Neural crest cell (in vitro differentiated cells): ENCODE measurements around the gene SLC9A3. TPM values are rescaled to one million over a fixed set of nuclear protein-coding genes. Genes with fewer than 3 reads are reported as not detected.

Source experiments
- DNase-seq: peaks from one replicate; pipeline ENCODE4 v3.0.0; 2021; ENCODE audit warnings: low read depth, mixed read lengths, low spot score
- H3K27ac Mint-ChIP-seq: one replicate; pipeline ENCODE4 v1.8.0; 2021; ENCODE audit warnings: mild to moderate bottlenecking, mixed read lengths; ENCODE audit not compliant: unreplicated experiment
- H3K27me3 Mint-ChIP-seq: 2 replicates; pipeline ENCODE4 v1.8.0; 2021; ENCODE audit warnings: low read depth, mild to moderate bottlenecking, mixed read lengths
- H3K36me3 Mint-ChIP-seq: 2 replicates; pipeline ENCODE4 v1.8.0; 2021; ENCODE audit warnings: low read depth, mild to moderate bottlenecking, mixed read lengths
- H3K4me1 Mint-ChIP-seq: 2 replicates; pipeline ENCODE4 v1.8.0; 2021; ENCODE audit warnings: mixed read lengths
- H3K4me3 Mint-ChIP-seq: one replicate; pipeline ENCODE4 v1.8.0; 2021; ENCODE audit warnings: mild to moderate bottlenecking, mixed read lengths
- H3K9me3 Mint-ChIP-seq: 2 replicates; pipeline ENCODE4 v1.8.0; 2021; ENCODE audit warnings: mixed read lengths
- total RNA-seq: library from RNA; stranded (reverse); gene quantifications from 2 replicates; pipeline ENCODE4 v1.2.1, GENCODE V29; 2021
- TF ChIP-seq, protein P1 (sequence below): fragments of 200-600 bp; sonication (generic); conservative IDR thresholded peaks from 2 replicates; pipeline ENCODE4 v1.5.0; 2021; ENCODE audit warnings: antibody characterized with exemption, mild to moderate bottlenecking

Gene SLC9A3
- total RNA-seq, 1 donor from 2014 or later: 1.5 TPM

DNA sequence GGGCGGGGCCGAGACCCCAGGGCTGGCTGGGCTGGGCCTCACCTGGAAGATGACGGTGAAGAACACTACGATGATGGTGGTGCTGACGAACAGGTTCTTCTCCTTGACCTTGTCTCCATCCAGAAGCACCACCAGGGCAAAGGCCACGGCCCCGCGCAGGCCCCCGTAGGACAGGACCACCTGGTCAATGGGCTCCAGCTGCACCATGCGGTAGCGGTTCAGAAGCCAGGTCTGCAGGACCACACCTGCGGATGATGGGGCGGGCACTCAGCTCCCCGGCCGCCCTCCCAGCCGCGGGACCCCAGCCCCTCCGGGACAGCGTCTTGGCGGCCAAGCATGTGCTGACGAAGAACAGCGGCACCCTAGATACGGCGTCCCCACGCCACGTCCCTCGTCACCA, 41.7 kb downstream of the SLC9A3 start:
- Mint-ChIP-seq H3K4me1 (no peaks in the 10 kb centered on the region), H3K27ac (no peak overlapping the region), H3K4me3 (no peak overlapping the region), H3K36me3 (no peaks in the 10 kb centered on the region), H3K27me3 (peaks cover 2% of the 10 kb centered on the region), H3K9me3 (no peaks in the 10 kb centered on the region)
- TF ChIP-seq, protein P1, sequence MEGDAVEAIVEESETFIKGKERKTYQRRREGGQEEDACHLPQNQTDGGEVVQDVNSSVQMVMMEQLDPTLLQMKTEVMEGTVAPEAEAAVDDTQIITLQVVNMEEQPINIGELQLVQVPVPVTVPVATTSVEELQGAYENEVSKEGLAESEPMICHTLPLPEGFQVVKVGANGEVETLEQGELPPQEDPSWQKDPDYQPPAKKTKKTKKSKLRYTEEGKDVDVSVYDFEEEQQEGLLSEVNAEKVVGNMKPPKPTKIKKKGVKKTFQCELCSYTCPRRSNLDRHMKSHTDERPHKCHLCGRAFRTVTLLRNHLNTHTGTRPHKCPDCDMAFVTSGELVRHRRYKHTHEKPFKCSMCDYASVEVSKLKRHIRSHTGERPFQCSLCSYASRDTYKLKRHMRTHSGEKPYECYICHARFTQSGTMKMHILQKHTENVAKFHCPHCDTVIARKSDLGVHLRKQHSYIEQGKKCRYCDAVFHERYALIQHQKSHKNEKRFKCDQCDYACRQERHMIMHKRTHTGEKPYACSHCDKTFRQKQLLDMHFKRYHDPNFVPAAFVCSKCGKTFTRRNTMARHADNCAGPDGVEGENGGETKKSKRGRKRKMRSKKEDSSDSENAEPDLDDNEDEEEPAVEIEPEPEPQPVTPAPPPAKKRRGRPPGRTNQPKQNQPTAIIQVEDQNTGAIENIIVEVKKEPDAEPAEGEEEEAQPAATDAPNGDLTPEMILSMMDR: no peak
- DNase-seq: no peak

GRCh38 chr5:482021-482420, 42.2 kb downstream of the SLC9A3 start:
- Mint-ChIP-seq H3K4me1 (no peaks in the 10 kb centered on the region), H3K4me3 (no peak overlapping the region), H3K27me3 (peaks cover 5% of the 10 kb centered on the region), H3K27ac (no peak overlapping the region), H3K36me3 (no peaks in the 10 kb centered on the region), H3K9me3 (no peaks in the 10 kb centered on the region)
- TF ChIP-seq, protein P1: no peak
- DNase-seq: no peak

DNA sequence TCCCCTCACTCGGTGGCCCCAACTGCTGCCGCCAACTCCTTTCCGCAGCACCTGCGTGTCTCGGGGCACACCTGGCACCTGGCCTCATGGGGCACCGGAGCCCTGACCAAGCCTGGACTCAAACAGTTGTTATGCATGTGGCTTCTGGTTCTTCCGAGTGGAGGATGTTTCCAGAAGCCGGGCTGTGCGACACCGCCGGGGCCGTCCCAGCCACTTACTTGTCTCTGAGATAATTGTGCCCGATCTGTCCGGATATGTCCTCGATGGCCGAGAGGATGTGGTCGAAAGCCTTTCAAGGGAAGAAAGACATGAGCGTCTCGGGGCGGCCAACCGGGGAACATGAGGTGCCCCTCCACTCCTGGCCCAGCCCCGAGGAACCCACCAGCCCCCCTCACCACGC, 42.9 kb downstream of the SLC9A3 start:
- peaks cover 11% of the 10 kb centered on the region for H3K27me3 Mint-ChIP-seq
- TF ChIP-seq, protein P1: no peak
- DNase-seq: no peak
- H3K4me3 Mint-ChIP-seq: no peak overlapping the region
- H3K9me3 Mint-ChIP-seq: no peaks in the 10 kb centered on the region
- H3K36me3 Mint-ChIP-seq: no peaks in the 10 kb centered on the region
- H3K4me1 Mint-ChIP-seq: no peaks in the 10 kb centered on the region
- H3K27ac Mint-ChIP-seq: no peak overlapping the region

GRCh38 chr5:479566-480319, 44.5 kb downstream of the SLC9A3 start:
- H3K4me3 Mint-ChIP-seq: no peak overlapping the region

DNA sequence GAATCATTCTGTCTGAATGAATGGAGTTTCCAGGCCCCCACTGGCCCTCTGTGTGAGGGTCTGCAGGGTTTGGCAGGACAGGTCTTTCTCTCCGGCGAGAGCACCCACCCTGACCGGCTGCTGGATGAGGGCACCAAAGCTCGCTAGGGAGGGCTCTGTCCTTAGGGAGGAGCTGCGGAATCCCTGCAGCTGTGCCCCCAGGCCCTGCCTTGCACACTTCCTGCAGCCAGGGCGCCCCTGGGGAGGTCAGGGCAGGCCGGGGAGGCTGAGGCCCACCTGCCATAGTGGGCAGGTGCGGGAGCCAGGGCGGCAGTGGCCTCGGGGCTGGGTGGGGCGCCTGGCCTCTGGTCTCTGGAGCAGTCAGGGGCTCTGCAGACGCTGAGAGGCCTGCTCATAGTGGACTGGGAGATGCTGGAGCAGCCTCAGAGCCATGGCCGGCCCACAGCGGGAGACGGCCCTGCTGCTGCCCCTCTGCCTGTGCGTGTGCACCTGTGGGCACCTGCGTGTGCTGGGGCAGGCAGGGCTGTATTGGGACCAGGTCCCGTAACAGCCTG, 45.2 kb downstream of the SLC9A3 start:
- no peaks in the 10 kb centered on the region for H3K9me3 Mint-ChIP-seq
- peaks cover 27% of the 10 kb centered on the region for H3K27me3 Mint-ChIP-seq
- no peaks in the 10 kb centered on the region for H3K4me1 Mint-ChIP-seq
- no peak overlapping the region for H3K4me3 Mint-ChIP-seq
- no peak for DNase-seq
- TF ChIP-seq, protein P1: no peak
- H3K36me3 Mint-ChIP-seq: no peaks in the 10 kb centered on the region
- H3K27ac Mint-ChIP-seq: no peak overlapping the region

More at GRCh38 chr5:479566-480319, 44.5 kb downstream of the SLC9A3 start:
- H3K36me3 Mint-ChIP-seq: no peaks in the 10 kb centered on the region
- no peak for DNase-seq
- TF ChIP-seq, protein P1: no peak
- peaks cover 24% of the 10 kb centered on the region for H3K27me3 Mint-ChIP-seq
- no peak overlapping the region for H3K27ac Mint-ChIP-seq
- no peaks in the 10 kb centered on the region for H3K4me1 Mint-ChIP-seq
- no peaks in the 10 kb centered on the region for H3K9me3 Mint-ChIP-seq
